DOHH2 (cell line): ENCODE measurements around the gene SLC6A9.

Source experiments
- H3F3A ChIP-seq: fragments of 200-600 bp; sonication (generic), shearing (Covaris generic); 2 replicates; pipeline ENCODE4 v1.6.0; 2016; ENCODE audit warnings: antibody characterized with exemption, mild to moderate bottlenecking; ENCODE audit not compliant: control insufficient read depth, insufficient read depth
- H3K27ac ChIP-seq: fragments of 200-600 bp; sonication (generic); 2 replicates; pipeline ENCODE4 v1.5.1; 2014; ENCODE audit warnings: low read depth, mild to moderate bottlenecking, low read length, moderate library complexity
- H3K27me3 ChIP-seq: fragments of 200-600 bp; sonication (generic); 2 replicates; pipeline ENCODE4 v1.6.1; 2014; ENCODE audit warnings: mild to moderate bottlenecking, low read length, mixed read lengths; ENCODE audit not compliant: control insufficient read depth
- H3K36me3 ChIP-seq: fragments of 200-600 bp; sonication (generic); 2 replicates; pipeline ENCODE4 v1.6.1; 2014; ENCODE audit warnings: mild to moderate bottlenecking, low read length, moderate library complexity, mixed read lengths; ENCODE audit not compliant: control insufficient read depth
- H3K4me1 ChIP-seq: fragments of 200-600 bp; sonication (generic); 2 replicates; pipeline ENCODE4 v1.6.1; 2014; ENCODE audit warnings: mild to moderate bottlenecking, low read length, mixed read lengths; ENCODE audit not compliant: control insufficient read depth
- H3K4me2 ChIP-seq: fragments of 200-600 bp; sonication (generic); 2 replicates; pipeline ENCODE4 v1.6.0; 2014; ENCODE audit warnings: mild to moderate bottlenecking, low read length, moderate library complexity
- H3K4me3 ChIP-seq: fragments of 200-600 bp; sonication (generic); 2 replicates; pipeline ENCODE4 v1.5.1; 2014; ENCODE audit warnings: mild to moderate bottlenecking, low read length, mixed read lengths
- H3K79me2 ChIP-seq: fragments of 200-600 bp; sonication (generic); 2 replicates; pipeline ENCODE4 v1.6.1; 2014; ENCODE audit warnings: mild to moderate bottlenecking, low read length, mixed read lengths; ENCODE audit not compliant: control insufficient read depth
- H3K9me2 ChIP-seq: fragments of 200-600 bp; sonication (generic); replicated peaks from 2 replicates; pipeline ENCODE4 v1.6.1; 2014; ENCODE audit warnings: mild to moderate bottlenecking, low read length, mixed read lengths; ENCODE audit not compliant: control insufficient read depth
- H3K9me3 ChIP-seq: fragments of 200-600 bp; sonication (generic); 2 replicates; pipeline ENCODE4 v1.6.1; 2014; ENCODE audit warnings: antibody characterized with exemption, low read length, mixed read lengths; ENCODE audit not compliant: control insufficient read depth, insufficient read depth
- H4K20me1 ChIP-seq: fragments of 200-600 bp; sonication (generic); 2 replicates; pipeline ENCODE4 v1.6.0; 2014; ENCODE audit warnings: low read depth, mild to moderate bottlenecking, antibody characterized with exemption, low read length, moderate library complexity; ENCODE audit not compliant: control insufficient read depth, insufficient read depth
- CTCF ChIP-seq: fragments of 200-600 bp; sonication (generic); IDR thresholded peaks from one replicate; pipeline ENCODE4 v1.5.1; 2014; ENCODE audit warnings: antibody characterized with exemption, mild to moderate bottlenecking, low read depth, low read length; ENCODE audit not compliant: poor library complexity, severe bottlenecking
- EZH2phosphoT487 ChIP-seq: fragments of 200-600 bp; sonication (generic); IDR thresholded peaks from 2 replicates; pipeline ENCODE4 v1.6.1; 2017; ENCODE audit warnings: borderline replicate concordance, mild to moderate bottlenecking, antibody characterized with exemption, low read length, moderate library complexity, mixed read lengths

The SLC6A9 gene

GRCh38 chr1:44049839-44050238, 18.6 kb upstream of the SLC6A9 start:
- no peak overlapping the region for H3K4me3 ChIP-seq
- H3K79me2 ChIP-seq: no peaks in the 10 kb centered on the region
- TF ChIP-seq CTCF (no peak), EZH2phosphoT487 (no peak)
- no peak overlapping the region for H3K27ac ChIP-seq
- no peaks in the 10 kb centered on the region for H3K9me2 ChIP-seq
- no peaks in the 10 kb centered on the region for H3K9me3 ChIP-seq
- H3K4me1 ChIP-seq: peaks cover 4% of the 10 kb centered on the region; the same call in 1 of the 2 replicates
- no peaks in the 10 kb centered on the region for H3F3A ChIP-seq
- no peak overlapping the region for H3K4me2 ChIP-seq
- H3K27me3 ChIP-seq: peaks cover 9% of the 10 kb centered on the region; the same call in 1 of the 2 replicates
- H3K36me3 ChIP-seq: no peaks in the 10 kb centered on the region
- no peaks in the 10 kb centered on the region for H4K20me1 ChIP-seq

- Histone ChIP-seq H3F3A (no peaks in the 10 kb centered on the region), H3K36me3 (no peaks in the 10 kb centered on the region), H3K4me2 (no peak overlapping the region), H3K27ac (no peak overlapping the region), H3K79me2 (no peaks in the 10 kb centered on the region), H3K27me3 (peaks cover 9% of the 10 kb centered on the region; the same call in 1 of the 2 replicates), H3K9me3 (no peaks in the 10 kb centered on the region), H3K9me2 (no peaks in the 10 kb centered on the region), H4K20me1 (no peaks in the 10 kb centered on the region), H3K4me1 (peaks cover 4% of the 10 kb centered on the region; the same call in 1 of the 2 replicates), H3K4me3 (no peak overlapping the region)
- TF ChIP-seq EZH2phosphoT487 (no peak), CTCF (no peak)
These were observed 17.4 kb upstream of the SLC6A9 start for GRCh38 chr1:44048532-44049215.

GRCh38 chr1:44047131-44047530, 15.9 kb upstream of the SLC6A9 start:
- H3K4me3 ChIP-seq: no peak overlapping the region
- no peaks in the 10 kb centered on the region for H3K79me2 ChIP-seq
- peaks cover 15% of the 10 kb centered on the region; the same call in 1 of the 2 replicates for H3K27me3 ChIP-seq
- H3K4me2 ChIP-seq: peak overlapping the region; percentile 43
- TF ChIP-seq CTCF (no peak), EZH2phosphoT487 (no peak)
- H3K4me1 ChIP-seq: peaks cover 4% of the 10 kb centered on the region; the same call in 1 of the 2 replicates
- H3F3A ChIP-seq: no peaks in the 10 kb centered on the region
- H3K27ac ChIP-seq: no peak overlapping the region
- no peaks in the 10 kb centered on the region for H3K9me2 ChIP-seq
- H4K20me1 ChIP-seq: no peaks in the 10 kb centered on the region
- no peaks in the 10 kb centered on the region for H3K9me3 ChIP-seq
- H3K36me3 ChIP-seq: no peaks in the 10 kb centered on the region
